Neutrophil (primary cell): ENCODE measurements around the gene LY9.

Experiments
- H3K27ac ChIP-seq: fragments of 200-600 bp; sonication (generic); 2 replicates; pipeline ENCODE4 v1.5.1; 2016; ENCODE audit warnings: mild to moderate bottlenecking, moderate library complexity
- H3K27me3 ChIP-seq: fragments of 200-600 bp; sonication (generic); 2 replicates; pipeline ENCODE4 v1.6.0; 2016; ENCODE audit warnings: mild to moderate bottlenecking
- H3K36me3 ChIP-seq: fragments of 200-600 bp; sonication (generic); 2 replicates; pipeline ENCODE4 v1.5.1; 2017
- H3K4me1 ChIP-seq, 2 experiments: fragments of 200-600 bp in 1 of 2; sonication (generic) in 1 of 2; 1 replicate in 1 of 2; 2 replicates in 1 of 2; pipeline versions ENCODE4 v1.5.1 to v1.6.1; 2013 to 2016; ENCODE audit warnings: low read depth in 1 of 2, low read length in 1 of 2, mild to moderate bottlenecking in 1 of 2, moderate library complexity in 1 of 2; ENCODE audit not compliant: control insufficient read depth in 1 of 2, insufficient read depth in 1 of 2
- H3K4me3 ChIP-seq, 2 experiments: fragments of 200-600 bp in 1 of 2; sonication (generic) in 1 of 2; 1 replicate in 1 of 2; 2 replicates in 1 of 2; pipeline ENCODE4 v1.5.1; 2013 to 2016; ENCODE audit warnings: low read depth in 1 of 2, low read length in 1 of 2, mild to moderate bottlenecking in 1 of 2, moderate library complexity in 1 of 2
- H3K9me3 ChIP-seq: fragments of 200-600 bp; sonication (generic); 2 replicates; pipeline ENCODE4 v1.5.1; 2016
- CTCF ChIP-seq: fragments of 200-600 bp; sonication (generic); IDR thresholded peaks from 2 replicates; pipeline ENCODE4 v1.5.1; 2016; ENCODE audit warnings: antibody characterized with exemption

Gene LY9

GRCh38 chr1:160798439-160798838 lies 2.5 kb downstream of the LY9 start:
- Histone ChIP-seq H3K27me3 (no peaks in the 10 kb centered on the region), H3K36me3 (no peaks in the 10 kb centered on the region), H3K27ac (no peak overlapping the region), H3K4me1 (no peaks in the 10 kb centered on the region), H3K4me3 (no peak overlapping the region), H3K9me3 (no peaks in the 10 kb centered on the region)
- no peak for TF ChIP-seq CTCF

- H3K4me1 ChIP-seq = no peaks in the 10 kb centered on the region
- H3K4me3 ChIP-seq = no peak overlapping the region
- no peaks in the 10 kb centered on the region for H3K9me3 ChIP-seq
- no peaks in the 10 kb centered on the region for H3K27me3 ChIP-seq
- TF ChIP-seq CTCF = no peak
- H3K27ac ChIP-seq = no peak overlapping the region
- H3K36me3 ChIP-seq = no peaks in the 10 kb centered on the region
Observed at GRCh38 chr1:160799641-160800040, 3.7 kb downstream of the LY9 start.

- no peaks in the 10 kb centered on the region for H3K4me1 ChIP-seq
- no peaks in the 10 kb centered on the region for H3K27me3 ChIP-seq
- no peaks in the 10 kb centered on the region for H3K9me3 ChIP-seq
- no peak overlapping the region for H3K27ac ChIP-seq
- H3K36me3 ChIP-seq = no peaks in the 10 kb centered on the region
- TF ChIP-seq CTCF = no peak
- H3K4me3 ChIP-seq = no peak overlapping the region
Observed at GRCh38 chr1:160800142-160800541, 4.2 kb downstream of the LY9 start.

GRCh38 chr1:160800645-160801408 lies 4.9 kb downstream of the LY9 start:
- H3K36me3 ChIP-seq = no peaks in the 10 kb centered on the region
- no peak overlapping the region for H3K4me3 ChIP-seq
- H3K27ac ChIP-seq = no peak overlapping the region

GRCh38 chr1:160801836-160802580 lies 6.0 kb downstream of the LY9 start:
- no peaks in the 10 kb centered on the region for H3K4me1 ChIP-seq
- no peaks in the 10 kb centered on the region for H3K36me3 ChIP-seq
- no peak overlapping the region for H3K27ac ChIP-seq
- TF ChIP-seq CTCF = no peak
- H3K9me3 ChIP-seq = no peaks in the 10 kb centered on the region
- no peak overlapping the region for H3K4me3 ChIP-seq
- no peaks in the 10 kb centered on the region for H3K27me3 ChIP-seq

More at GRCh38 chr1:160800645-160801408, 4.9 kb downstream of the LY9 start:
- Histone ChIP-seq H3K9me3 (no peaks in the 10 kb centered on the region), H3K4me1 (no peaks in the 10 kb centered on the region), H3K27me3 (no peaks in the 10 kb centered on the region)
- no peak for TF ChIP-seq CTCF
